ENCODE data around the gene GARIN1A.

GARIN1A gene

DNA sequence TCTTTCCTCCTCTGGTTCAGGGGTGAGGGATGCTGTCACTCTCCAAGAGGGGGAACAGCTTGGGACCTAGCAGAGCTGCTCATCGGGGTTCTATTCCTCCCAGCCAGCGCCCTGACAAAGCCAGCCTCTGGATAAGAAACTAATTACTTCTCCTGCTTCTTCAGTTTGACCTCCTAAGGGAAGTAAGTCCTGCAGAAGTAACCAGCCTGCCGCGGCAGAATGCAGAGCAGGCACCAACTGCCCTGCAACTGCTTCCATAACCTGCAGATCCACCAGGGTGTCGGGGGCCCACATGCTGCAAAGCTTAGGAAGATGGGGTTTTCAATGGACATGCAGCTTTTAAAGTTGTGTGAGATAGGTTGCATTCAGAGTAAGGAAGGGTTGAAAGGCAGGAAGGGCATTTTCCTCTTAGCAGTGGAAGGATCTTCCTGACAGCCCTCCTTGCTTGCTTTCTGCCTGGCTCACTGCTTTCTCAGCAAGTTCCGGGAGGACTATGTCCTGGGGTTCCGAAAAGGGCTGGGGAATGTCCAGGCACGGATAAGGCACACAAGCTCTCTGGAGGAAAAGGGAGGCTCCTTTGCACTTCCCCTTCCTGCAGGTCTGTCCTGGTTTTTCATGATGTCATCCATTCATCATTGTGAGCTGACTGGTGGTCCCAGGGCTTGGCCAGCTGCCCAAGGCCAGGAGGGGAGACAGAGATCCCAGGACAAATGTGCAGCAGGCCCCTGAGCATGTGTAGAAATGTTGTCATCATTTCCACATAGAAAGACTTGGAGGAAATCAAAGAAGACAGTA, 42.8 kb downstream of the GARIN1A start:
- no peak for DNase-seq (ENCODE audit: low read depth in 2 of 2)

DNA sequence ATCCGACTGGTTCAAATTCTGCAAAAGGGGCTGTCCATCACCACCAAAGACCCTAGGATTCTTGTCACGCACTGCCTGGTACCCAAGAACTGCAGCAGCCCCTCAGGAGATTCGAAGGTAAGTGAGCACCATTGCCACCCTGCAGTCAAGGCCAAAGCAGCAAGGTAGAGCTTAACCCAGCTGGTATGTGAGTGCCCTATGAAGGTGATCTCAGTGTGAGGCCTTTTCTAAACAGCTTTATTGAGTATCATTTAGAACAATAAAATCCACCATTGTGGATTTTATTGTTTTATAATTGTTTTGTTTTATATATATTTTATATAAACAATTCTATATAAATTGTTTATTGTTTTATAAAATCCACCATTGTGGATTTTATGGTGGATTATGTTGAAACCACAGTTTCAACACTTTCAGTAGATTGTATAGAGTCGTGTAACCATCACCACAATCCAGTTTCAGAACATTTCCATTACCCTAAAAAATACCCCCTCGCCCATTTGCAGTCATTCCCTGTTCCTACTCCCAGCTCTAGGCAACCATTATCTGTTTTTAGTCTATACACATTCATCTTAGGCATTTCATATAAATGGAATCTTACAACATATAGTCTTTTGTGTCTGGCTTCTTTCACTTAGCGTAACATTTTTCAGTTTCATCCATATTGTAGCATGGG, 47.0 kb downstream of the GARIN1A start:
- DNase-seq (ENCODE audit: low read depth in 2 of 2) = no peak

GRCh38 chr7:128721376-128721775, 49.3 kb downstream of the GARIN1A start:
- DNase-seq (ENCODE audit: low read depth in 2 of 2) = no peak
